Medulla oblongata (tissue), 1 donor: ENCODE data around the gene UBN1.
A peak's percentile ranks its signal among the peaks of the same experiment; 100 is the strongest.

Experiments used
- DNase-seq: peaks from one replicate; pipeline ENCODE4 v3.0.0-alpha.2; 2015; ENCODE audit errors: extremely low spot score

UBN1 gene, protein sequence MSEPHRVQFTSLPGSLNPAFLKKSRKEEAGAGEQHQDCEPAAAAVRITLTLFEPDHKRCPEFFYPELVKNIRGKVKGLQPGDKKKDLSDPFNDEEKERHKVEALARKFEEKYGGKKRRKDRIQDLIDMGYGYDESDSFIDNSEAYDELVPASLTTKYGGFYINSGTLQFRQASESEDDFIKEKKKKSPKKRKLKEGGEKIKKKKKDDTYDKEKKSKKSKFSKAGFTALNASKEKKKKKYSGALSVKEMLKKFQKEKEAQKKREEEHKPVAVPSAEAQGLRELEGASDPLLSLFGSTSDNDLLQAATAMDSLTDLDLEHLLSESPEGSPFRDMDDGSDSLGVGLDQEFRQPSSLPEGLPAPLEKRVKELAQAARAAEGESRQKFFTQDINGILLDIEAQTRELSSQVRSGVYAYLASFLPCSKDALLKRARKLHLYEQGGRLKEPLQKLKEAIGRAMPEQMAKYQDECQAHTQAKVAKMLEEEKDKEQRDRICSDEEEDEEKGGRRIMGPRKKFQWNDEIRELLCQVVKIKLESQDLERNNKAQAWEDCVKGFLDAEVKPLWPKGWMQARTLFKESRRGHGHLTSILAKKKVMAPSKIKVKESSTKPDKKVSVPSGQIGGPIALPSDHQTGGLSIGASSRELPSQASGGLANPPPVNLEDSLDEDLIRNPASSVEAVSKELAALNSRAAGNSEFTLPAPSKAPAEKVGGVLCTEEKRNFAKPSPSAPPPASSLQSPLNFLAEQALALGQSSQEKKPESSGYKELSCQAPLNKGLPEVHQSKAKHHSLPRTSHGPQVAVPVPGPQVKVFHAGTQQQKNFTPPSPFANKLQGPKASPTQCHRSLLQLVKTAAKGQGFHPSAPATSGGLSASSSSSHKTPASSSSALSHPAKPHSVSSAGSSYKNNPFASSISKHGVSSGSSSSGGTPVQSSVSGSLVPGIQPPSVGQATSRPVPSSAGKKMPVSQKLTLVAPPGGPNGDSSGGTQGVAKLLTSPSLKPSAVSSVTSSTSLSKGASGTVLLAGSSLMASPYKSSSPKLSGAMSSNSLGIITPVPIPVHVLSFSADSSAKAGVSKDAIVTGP (N-terminal part only)

DNA sequence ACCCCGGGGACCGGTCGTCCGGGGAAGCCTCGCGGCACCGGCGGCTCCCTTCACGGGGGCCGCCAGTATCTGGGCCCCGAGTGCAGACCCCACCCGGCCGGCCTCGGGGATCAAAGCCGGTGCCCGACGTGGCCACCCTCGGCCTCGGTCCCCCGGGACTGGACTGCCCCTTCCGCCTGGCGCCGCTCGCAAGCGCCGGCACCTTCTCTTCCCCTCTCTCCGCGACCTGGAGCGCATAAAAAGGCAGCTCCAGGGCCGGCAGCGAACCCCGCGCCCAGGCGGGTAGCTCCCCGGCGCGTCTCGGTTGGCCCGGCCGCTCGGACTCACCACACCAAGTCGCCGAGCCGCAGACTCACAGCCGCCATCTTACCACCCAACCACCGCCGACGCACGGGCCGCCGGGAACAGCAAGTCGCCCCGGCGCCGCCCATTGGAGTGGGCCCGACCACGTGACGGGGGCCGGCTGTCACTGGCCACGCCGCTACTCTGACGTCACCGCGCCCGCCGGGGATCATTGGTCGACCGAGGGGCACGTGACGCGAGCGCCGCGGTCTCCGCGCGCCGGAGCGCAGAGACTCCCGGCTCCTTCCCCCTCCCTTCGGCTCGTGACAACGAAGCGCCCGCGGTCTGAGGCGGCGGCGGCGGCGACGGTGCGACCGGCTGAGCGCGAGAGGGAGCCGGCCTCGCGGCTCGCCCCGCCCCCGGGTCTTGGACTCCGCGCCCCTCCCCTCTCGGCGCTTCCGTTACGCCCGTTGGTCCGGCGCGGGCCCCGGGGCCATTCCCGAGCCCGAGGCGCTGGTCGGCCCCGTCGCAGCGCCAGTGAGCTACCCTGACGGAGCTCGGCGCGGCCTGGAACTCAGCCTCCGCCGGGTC lies at the start of gene UBN1, which contains the start of gene GLYR1:
TSS of gene UBN1 (plus strand) at position 581 of the 873 bp plus-strand sequence. CDS start 5,437 bp downstream, outside the sequence.
TSS of gene GLYR1 (minus strand) at position 388 of the 873 bp plus-strand sequence. CDS start at position 365, 23 bp downstream.
- DNase-seq, result peak; percentile 97

GRCh38 chr16:4797805-4798252 lies 49.5 kb upstream of the UBN1 start:
- no peak for DNase-seq

DNA sequence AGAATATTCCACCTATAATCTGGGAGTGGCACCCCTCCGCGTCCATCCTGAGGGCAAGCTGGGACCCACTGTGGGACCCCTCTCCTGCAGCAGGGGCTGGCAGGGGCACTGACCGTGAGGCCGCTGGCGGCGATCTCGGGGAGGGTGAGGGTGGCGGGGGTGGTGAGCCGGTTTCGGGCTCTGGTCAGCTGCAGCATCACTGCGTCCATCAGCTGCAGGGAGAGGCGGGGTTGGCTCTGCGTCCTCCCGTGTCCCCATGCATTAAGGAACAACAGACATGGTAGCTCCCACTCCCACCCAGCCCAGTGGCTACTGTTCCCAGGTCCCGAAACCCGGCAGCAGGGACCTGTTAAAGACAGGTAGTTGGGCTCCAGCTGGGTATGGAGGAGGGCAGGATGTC lies 48.8 kb upstream of the UBN1 start:
- DNase-seq, result no peak

GRCh38 chr16:4799171-4799855 lies 48.0 kb upstream of the UBN1 start:
- no peak for DNase-seq

- peak; percentile 92 for DNase-seq
These were observed 46.8 kb upstream of the UBN1 start for GRCh38 chr16:4800290-4801041.

DNA sequence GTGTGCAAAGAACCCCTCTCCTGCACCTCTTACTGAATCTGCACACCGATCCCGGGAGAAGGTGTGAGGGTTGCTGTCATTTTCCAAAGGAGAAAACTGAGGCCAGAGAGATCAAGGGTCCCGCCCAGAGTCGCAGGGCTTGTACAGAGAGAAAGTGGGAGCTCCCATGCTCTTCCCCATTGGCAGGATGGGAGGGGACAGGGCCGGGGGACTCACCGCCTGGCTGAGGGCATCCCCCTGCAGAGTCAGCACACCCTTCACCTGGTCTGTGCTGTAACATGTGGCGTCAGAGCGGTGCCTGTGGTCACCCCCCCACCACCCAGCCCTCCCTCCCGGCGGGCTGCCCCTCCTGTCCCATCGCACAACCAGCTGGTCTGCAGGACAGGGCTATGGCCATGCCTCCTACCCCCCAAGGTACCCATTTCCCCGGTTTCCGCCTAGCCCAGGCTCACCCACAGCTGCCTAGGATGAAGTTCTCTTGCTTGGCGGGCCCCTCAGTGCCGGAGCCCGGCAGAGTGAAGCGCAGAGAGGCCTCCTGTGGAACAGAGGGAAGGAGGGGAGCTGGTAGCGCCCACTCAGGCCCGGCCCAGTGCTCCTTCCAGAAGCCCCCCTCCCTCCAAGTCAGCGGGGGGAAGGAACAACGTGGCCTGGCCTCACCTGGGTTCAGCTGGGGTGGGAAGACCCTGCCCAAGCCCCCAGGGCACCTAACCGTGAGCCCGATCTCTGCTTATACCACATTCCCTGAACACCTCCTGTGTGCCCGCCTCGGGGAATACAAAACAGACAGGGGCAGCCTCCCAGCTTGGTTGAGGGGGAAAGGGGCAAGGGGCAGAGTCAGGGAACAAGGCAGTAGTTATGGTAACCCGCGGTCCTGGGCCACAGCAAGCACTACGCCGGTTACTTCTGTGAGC lies 46.0 kb upstream of the UBN1 start:
- DNase-seq, result no peak

GRCh38 chr16:4801962-4802658 lies 45.2 kb upstream of the UBN1 start, which contains the start of gene ROGDI:
ROGDI (minus strand) TSS chr16:4802633; CDS start chr16:4802571, 62 bp downstream.
- DNase-seq, result peak; percentile 51

- peak; percentile 96 for DNase-seq
These were observed 44.5 kb upstream of the UBN1 start for GRCh38 chr16:4802659-4803287.

DNA sequence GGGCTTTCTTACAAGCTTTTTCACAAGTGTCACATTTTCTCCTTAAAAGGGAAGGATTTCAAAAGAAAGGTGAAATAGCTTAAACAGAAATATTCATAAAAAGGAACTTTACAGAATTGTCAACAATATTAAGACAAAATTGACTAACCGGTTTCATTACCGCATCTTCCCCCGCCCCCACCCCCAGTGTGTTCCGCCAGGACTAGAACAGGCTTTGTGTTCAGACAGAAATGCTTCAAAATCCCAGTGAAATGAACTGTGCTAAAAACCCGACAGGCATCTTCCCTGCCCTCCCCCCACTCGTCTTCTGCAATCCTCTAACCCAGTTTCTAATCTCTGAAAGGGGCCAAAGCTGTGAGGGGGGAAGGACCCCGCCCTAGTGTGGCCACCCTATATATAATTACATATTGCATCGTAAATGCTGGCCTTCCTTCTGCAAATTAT lies 43.9 kb upstream of the UBN1 start:
- no peak for DNase-seq

- DNase-seq, result no peak
These were observed 43.2 kb upstream of the UBN1 start for GRCh38 chr16:4803898-4804762.

GRCh38 chr16:4805231-4805630 lies 42.0 kb upstream of the UBN1 start:
- DNase-seq, result no peak

DNA sequence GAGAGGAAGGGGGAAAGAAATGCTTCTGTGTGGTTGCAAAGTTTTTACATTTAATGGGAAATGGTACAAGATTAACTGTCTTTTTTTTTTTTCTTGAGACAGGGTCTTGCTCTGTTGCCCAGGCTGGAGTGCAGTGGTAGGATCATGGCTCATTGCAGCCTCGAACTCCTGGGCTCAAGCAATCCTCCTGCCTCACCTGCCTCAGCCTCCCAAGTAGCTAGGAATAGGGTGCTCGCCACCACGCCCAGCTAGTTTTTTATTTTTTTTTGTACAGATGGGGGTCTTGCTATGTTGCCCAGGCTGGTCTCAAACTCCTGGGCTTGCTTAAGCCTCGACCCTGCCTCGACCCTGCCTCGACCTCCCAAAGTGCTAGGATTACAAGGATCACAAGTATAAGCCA lies 41.0 kb upstream of the UBN1 start:
- DNase-seq, result no peak

DNA sequence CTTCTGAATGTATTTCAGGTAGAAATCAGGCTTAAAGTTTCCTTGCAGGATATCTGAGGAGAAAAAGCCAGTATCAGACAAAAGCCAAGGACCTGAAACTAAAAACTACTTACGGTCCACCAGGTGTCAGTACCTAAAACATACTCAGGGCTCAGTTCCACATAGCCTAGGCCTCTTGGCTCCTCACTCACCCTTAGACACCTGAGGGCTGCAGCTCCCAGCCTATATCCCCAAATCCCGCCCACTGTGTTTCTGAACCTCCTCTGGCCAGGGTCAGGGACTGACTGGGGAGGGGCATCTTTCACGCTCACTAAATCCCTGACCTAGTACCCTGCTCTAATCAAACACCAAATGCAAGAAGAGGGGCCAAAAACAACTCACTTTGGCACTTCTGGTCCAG lies 36.0 kb upstream of the UBN1 start:
- DNase-seq, result no peak

DNA sequence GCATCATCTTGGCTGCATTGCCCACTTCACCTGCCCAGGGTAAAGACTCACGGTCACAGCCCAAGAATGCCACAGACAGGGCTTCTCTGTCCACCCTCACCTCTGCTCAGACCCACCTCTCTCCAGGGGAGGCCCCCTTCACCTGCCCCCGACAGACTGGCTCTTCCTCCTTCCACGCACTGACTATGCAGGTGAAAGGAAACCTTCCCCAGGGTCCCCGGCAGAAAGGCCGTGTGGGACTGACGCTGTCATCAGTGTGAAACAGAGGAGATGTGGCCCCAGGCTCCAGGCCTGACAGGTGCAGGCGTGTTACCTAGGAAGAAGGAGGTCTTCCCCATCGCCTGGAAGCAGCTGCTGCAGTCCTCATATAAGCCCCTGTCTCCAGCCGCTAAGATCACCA lies 35.5 kb upstream of the UBN1 start:
- no peak for DNase-seq

GRCh38 chr16:4813251-4814003 lies 33.9 kb upstream of the UBN1 start:
- no peak for DNase-seq

GRCh38 chr16:4814046-4814445 lies 33.2 kb upstream of the UBN1 start:
- no peak for DNase-seq
